SU-DHL-6 (cell line): ENCODE results near the gene ZNF680.
A peak's percentile ranks its signal among the peaks of the same experiment; 100 is the strongest.

ENCODE experiments used
- H2AFZ ChIP-seq: fragments of 200-600 bp; sonication (generic); 2 replicates; pipeline ENCODE4 v1.6.1; 2014; ENCODE audit warnings: low read depth, mild to moderate bottlenecking, moderate library complexity, mixed read lengths, antibody characterized with exemption, low read length; ENCODE audit not compliant: severe bottlenecking
- H3F3A ChIP-seq: fragments of 200-600 bp; shearing (Covaris generic); 2 replicates; pipeline ENCODE4 v1.6.0; 2016; ENCODE audit warnings: antibody characterized with exemption, mild to moderate bottlenecking; ENCODE audit not compliant: insufficient read depth
- H3K27ac ChIP-seq: fragments of 200-600 bp; sonication (generic); 2 replicates; pipeline ENCODE4 v1.5.1; 2016; ENCODE audit warnings: low read depth, mild to moderate bottlenecking, low read length, moderate library complexity, mixed read lengths
- H3K27me3 ChIP-seq: fragments of 200-600 bp; sonication (generic), shearing (Covaris generic); 2 replicates; pipeline ENCODE4 v1.6.0; 2014; ENCODE audit warnings: mild to moderate bottlenecking, low read length
- H3K36me3 ChIP-seq: fragments of 200-600 bp; sonication (generic); 2 replicates; pipeline ENCODE4 v1.6.1; 2014; ENCODE audit warnings: mild to moderate bottlenecking, low read length, mixed read lengths
- H3K4me2 ChIP-seq: fragments of 300-600, 200-600 bp; shearing (Covaris generic), sonication (generic); 2 replicates; pipeline ENCODE4 v1.6.0; 2014; ENCODE audit warnings: low read length, low read depth, mild to moderate bottlenecking; ENCODE audit not compliant: poor library complexity, severe bottlenecking
- H3K4me3 ChIP-seq: fragments of 200-600 bp; sonication (generic); 2 replicates; pipeline ENCODE4 v1.5.1; 2014; ENCODE audit warnings: antibody characterized with exemption, low read length, mild to moderate bottlenecking, mixed read lengths; ENCODE audit not compliant: insufficient read depth, poor library complexity, severe bottlenecking
- H3K79me2 ChIP-seq: fragments of 200-600 bp; sonication (generic); 2 replicates; pipeline ENCODE4 v1.6.1; 2014; ENCODE audit warnings: mild to moderate bottlenecking, low read length, moderate library complexity; ENCODE audit not compliant: insufficient read depth
- H3K9ac ChIP-seq: fragments of 200-600 bp; sonication (generic); 2 replicates; pipeline ENCODE4 v1.7.0; 2014; ENCODE audit warnings: mild to moderate bottlenecking, low read length
- H3K9me2 ChIP-seq: fragments of 200-600 bp; sonication (generic); replicated peaks from 2 replicates; pipeline ENCODE4 v1.6.1; 2014; ENCODE audit warnings: low read length; ENCODE audit not compliant: insufficient read depth
- H3K9me3 ChIP-seq: fragments of 200-600 bp; sonication (generic); 2 replicates; pipeline ENCODE4 v1.6.1; 2014; ENCODE audit warnings: low read length, mixed read lengths; ENCODE audit not compliant: insufficient read depth
- H4K20me1 ChIP-seq: fragments of 200-600 bp; sonication (generic); 2 replicates; pipeline ENCODE4 v1.6.1; 2014; ENCODE audit warnings: low read depth, mild to moderate bottlenecking, antibody characterized with exemption, low read length, moderate library complexity, mixed read lengths
- CTCF ChIP-seq: fragments of 200-600 bp; sonication (generic); IDR thresholded peaks from one replicate; pipeline ENCODE4 v1.5.1; 2017; ENCODE audit warnings: antibody characterized with exemption, mild to moderate bottlenecking, low read length, moderate library complexity; ENCODE audit not compliant: insufficient read depth, poor library complexity, severe bottlenecking
- EZH2phosphoT487 ChIP-seq: fragments of 200-600 bp; sonication (generic), shearing (Covaris generic); conservative IDR thresholded peaks from 2 replicates; pipeline ENCODE4 v1.6.1; 2018; ENCODE audit warnings: mild to moderate bottlenecking, antibody characterized with exemption, low read length, moderate library complexity, mixed read lengths

Gene ZNF680

GRCh38 chr7:64562256-64562625, 630 bp downstream of the ZNF680 start:
- Histone ChIP-seq H3F3A (peaks cover 55% of the 10 kb centered on the region), H3K4me2 (peak overlapping the region; percentile 86), H3K4me3 (peak overlapping the region; percentile 98), H4K20me1 (no peaks in the 10 kb centered on the region), H2AFZ (peak overlapping the region; percentile 27), H3K9me3 (no peaks in the 10 kb centered on the region), H3K36me3 (peaks cover 4% of the 10 kb centered on the region; the same call in 1 of the 2 replicates), H3K27me3 (no peaks in the 10 kb centered on the region), H3K9me2 (no peaks in the 10 kb centered on the region), H3K9ac (peak overlapping the region; percentile 82), H3K27ac (peak overlapping the region; percentile 91), H3K79me2 (peaks cover 55% of the 10 kb centered on the region)
- TF ChIP-seq CTCF: no peak
- no peak for TF ChIP-seq EZH2phosphoT487

GRCh38 chr7:64559206-64559605, 3.7 kb downstream of the ZNF680 start:
- H3F3A ChIP-seq: peaks cover 49% of the 10 kb centered on the region
- peaks cover 86% of the 10 kb centered on the region for H3K79me2 ChIP-seq
- peak overlapping the region; percentile 35 for H3K4me3 ChIP-seq
- H3K36me3 ChIP-seq: peaks cover 22% of the 10 kb centered on the region
- H3K27ac ChIP-seq: peak overlapping the region; percentile 93
- no peaks in the 10 kb centered on the region for H3K9me2 ChIP-seq
- no peak overlapping the region for H2AFZ ChIP-seq
- H3K9ac ChIP-seq: peak overlapping the region; percentile 31
- H3K4me2 ChIP-seq: peak overlapping the region; percentile 86
- H4K20me1 ChIP-seq: no peaks in the 10 kb centered on the region
- no peaks in the 10 kb centered on the region for H3K27me3 ChIP-seq
- TF ChIP-seq EZH2phosphoT487: no peak
- no peak for TF ChIP-seq CTCF
- no peaks in the 10 kb centered on the region for H3K9me3 ChIP-seq

GRCh38 chr7:64558781-64559180, 4.1 kb downstream of the ZNF680 start:
- Histone ChIP-seq H4K20me1 (no peaks in the 10 kb centered on the region), H3K79me2 (peaks cover 87% of the 10 kb centered on the region), H3F3A (peaks cover 49% of the 10 kb centered on the region), H3K9me3 (no peaks in the 10 kb centered on the region), H3K4me3 (peak overlapping the region; percentile 35), H3K27me3 (no peaks in the 10 kb centered on the region), H3K27ac (peak overlapping the region; percentile 93), H3K4me2 (peak overlapping the region; percentile 86), H3K36me3 (peaks cover 22% of the 10 kb centered on the region), H2AFZ (no peak overlapping the region), H3K9me2 (no peaks in the 10 kb centered on the region), H3K9ac (peak overlapping the region; percentile 31)
- TF ChIP-seq CTCF (no peak), EZH2phosphoT487 (no peak)
